GM19238 (cell line): ENCODE data around the gene CASP10.

Experiments
- DNase-seq: peaks from one replicate; pipeline ENCODE4 v3.0.0; 2011; ENCODE audit warnings: low spot score; ENCODE audit not compliant: insufficient read length

Gene CASP10

DNA sequence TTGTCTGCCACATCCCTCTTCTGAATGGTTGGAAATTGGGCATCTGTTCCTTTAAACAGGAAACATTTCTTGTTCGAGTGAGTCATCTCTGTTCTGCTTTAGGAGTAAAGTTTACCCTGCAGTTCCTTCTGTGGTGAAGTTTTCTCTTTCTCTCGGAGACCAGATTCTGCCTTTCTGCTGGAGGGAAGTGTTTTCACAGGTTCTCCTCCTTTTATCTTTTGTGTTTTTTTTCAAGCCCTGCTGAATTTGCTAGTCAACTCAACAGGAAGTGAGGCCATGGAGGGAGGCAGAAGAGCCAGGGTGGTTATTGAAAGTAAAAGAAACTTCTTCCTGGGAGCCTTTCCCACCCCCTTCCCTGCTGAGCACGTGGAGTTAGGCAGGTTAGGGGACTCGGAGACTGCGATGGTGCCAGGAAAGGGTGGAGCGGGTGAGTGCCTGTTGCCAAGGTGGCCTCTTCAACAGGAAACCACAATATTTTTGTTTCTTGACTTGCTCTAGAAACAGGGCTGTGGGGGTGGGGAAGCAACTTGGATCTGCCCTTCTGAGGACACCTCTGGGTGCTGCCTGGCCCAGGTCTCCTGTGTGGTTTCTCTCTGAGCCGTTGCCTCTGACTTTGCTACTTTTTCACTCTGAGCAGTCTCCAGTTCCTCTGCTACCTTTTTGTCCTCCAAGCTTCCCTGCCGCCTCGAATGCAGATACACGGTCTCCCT, 75.2 kb downstream of the CASP10 start:
- peak; percentile 54 for DNase-seq

DNA sequence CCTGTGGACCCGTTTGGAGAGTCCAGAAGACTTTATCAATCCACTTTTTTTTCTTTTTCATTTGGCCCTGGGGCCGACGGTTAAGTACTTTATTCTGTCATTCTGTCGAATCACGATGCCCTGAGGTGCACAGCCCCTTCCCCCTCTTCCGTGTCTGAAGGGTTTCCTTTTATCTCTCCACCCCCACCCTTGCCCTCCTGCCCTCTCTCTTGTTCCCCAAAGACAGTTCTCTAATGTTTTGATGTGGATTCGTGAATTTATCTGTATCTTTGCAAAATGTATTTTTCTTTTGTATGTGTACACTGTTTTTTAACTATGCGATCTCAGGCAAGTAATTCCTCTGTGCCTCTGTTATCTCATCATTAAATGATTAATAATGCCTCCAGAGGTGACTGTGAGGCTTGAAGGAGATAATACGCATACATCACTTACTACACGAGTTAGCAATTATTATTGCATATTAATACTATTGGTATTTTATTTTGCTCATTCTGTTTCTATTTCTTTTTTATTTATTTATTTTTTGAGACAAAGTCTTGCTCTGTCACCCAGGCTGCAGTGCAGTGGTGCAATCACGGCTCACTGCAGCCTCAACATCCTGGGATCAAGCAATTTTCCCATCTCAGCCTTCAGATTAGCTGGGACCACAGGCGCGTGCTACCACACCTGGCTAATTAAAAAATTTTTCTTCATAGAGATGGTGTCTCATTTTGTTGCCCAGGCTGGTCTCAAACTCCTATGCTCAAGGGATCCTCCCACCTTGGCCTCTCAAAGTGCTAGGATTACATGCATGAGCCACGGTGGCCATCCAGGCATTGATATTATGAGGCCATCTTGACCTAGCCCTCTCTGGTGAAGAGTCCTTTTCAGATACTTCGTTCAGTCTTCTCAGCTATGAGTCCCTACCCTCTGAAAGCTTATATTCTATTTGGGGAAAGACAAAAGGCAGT, 76.0 kb downstream of the CASP10 start:
- DNase-seq = no peak

DNA sequence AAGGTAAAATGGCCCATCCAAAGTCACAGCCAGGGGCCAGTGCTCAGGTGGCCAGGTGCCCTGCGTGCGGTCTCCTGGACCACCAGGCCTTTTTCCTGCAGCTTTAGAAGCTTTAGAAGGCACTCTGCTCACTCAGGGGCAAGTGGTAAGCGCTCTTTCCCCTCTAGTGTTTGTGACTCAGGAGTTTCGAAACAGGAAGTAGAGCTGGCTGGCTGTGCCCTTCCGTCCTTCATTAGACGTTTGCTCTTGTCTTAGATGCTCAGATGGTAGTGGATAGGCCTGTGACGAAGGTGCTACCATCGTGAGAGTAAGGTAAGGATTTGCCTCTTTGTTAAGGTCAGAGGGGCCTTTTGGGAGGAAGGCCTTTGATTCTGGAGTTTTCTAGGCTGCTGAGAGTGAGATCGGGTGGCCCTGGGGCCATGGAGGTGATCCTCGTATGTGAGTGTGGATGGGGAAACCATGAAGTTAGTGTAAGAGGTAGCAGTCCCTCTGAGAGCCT, 77.4 kb downstream of the CASP10 start, which contains the start of gene CASP8:
Gene CASP8 (plus strand): TSS at position 235 of the 499 bp plus-strand sequence. CDS start 5,951 bp downstream, outside the sequence.
- peak; percentile 16 for DNase-seq

DNA sequence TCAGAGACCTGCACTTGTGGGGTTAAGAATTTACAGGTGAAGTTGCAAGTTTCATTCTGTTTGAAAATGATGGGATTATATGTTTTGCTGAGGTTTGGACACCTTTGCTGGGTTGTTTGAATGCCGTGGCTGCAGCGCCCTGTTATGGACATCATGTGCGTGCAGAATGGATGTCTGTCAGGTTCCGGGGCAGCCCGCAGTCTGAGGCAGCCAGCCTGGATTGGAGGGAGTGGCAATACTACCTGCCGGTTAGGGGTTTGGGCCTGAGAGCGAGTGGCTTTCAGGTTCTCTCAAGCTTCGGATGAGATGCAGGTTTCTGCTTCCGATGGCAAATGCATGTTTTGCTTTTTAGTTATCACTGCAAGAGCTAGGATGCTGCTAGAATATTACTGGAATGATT, 78.5 kb downstream of the CASP10 start:
- DNase-seq = no peak

DNA sequence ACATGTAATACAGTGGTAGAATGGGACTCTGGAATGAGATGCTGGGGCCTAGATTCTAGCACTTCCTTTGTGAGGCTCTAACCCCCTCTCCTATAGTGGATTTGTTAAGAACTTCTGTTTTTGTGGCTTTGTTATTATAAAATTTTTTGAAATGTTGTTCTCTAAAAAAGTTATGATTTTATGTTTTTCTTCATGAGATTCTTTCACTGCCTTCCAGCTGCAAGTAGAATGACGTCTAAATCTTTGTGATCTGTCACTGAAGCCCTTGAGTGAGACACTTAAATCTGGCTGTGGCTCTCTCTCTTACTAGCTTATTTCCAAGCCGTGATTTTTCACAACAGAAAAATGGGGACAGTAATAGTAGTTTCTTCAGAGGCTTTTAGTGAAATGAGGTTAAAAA, 79.0 kb downstream of the CASP10 start:
- no peak for DNase-seq

DNA sequence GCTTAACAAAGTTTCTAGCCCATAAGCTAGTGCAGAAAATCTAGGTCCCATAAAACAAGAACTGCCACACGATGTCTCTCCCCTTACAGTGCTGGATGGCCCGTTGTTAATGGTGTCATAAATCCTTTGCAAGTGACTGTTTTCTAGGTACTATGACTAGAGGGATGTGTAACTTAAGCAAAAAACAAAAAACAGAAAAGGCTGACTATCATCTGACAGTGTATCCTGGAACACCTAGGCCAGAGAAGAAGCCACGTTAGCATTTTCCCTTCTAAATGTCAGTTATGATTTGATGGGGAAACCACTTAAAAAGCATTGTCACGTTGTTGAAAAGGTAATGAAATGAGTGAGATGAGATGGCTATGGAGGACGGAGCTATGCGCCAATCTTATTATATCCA, 79.8 kb downstream of the CASP10 start:
- no peak for DNase-seq

DNA sequence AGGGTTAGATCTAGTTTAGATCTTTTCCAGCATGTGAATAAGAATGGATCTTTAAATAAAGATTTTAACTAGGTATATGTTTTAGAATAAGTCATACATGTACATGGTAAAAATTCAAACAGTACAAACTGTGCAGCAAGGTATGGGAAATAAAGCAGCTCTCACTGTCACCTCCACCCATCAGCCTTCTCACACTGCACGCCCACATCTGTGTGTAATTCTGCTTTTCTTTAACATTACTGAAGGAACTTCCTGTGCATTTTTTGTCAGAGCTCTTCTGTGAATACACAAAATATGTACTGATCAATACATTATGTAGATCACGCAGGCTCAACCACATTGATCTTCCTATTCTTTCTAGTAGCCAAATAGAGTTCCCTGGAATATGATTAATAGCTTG, 80.8 kb downstream of the CASP10 start:
- no peak for DNase-seq

DNA sequence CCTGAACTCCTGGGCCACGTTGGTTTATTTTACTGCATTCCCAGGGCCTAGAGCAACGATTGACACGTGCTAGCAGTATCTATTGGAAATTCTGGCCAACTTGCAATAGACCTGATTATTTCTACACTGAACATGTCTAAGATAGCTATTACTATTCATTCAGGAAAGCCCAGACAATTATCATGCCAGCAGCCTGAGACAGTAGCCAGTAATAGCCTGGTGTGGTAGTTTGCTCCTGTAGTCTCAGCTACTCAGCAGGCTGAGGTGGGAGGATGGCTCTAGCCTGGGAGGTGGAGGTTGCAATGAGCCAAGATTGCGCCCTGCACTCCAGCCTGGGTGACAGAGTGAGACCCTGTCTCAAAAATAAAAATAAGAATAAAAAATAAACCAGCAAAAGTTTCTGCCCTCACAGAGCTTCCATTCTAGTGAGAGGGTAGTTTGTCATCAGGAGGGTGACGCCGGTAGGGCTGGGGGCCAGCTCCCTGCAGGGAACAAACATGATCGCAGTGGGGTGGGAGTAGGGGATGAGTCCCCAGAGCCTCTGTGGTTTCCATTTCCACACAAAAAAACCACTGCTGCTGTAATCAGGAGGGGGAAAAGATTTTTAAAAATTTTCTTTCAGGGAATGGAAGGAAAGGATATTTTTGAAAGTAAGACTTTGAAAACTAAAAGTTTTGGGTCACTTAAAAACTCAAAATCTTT, 81.7 kb downstream of the CASP10 start:
- no peak for DNase-seq

DNA sequence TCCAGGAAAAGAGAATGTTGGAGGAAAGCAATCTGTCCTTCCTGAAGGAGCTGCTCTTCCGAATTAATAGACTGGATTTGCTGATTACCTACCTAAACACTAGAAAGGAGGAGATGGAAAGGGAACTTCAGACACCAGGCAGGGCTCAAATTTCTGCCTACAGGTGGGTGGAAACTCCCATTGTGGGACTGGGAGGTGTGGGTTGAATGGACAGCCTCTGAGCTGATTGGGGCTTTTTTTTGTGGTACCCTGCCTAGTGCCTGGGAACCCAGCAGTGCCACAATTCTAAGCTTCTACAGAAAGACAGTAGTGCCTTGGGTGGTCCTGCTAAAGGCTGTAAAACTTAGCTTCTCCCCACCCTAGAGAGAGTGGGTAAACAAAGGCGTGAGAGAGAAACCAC, 83.7 kb downstream of the CASP10 start:
- no peak for DNase-seq

DNA sequence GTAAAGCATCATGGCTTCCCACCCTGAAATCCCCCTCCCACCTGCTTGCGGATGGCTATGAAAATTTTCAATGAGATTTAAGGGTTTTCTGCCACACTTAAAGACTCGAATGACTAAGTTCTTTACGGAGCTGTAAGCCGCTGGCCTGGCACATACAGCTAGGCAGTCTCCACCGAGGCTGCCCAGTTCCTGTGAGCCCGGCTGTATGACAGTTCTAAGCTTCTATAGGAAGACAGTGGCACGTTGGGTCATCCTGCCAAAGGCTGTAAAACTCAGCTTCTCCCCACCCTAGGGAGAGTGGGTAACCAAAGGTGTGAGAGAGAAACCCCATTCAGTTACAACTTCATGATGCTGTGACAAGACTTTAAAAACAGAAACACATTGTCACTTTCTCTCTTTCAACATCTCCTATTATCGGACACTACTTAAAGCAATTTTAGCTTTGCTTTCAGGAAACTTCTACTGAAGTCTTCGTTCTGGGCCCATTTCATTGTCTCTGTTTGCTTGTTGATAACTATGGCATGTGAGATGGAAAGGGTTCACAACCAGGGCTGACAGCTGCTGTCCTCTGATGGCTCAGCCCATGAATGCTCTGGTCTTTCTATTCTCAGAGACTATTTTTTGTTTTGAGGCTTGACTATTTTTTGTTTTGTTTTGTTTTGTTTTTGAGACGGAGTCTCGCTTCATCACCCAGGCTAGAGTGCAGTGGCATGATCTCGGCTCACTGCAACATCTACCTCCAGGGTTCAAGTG, 84.5 kb downstream of the CASP10 start:
- no peak for DNase-seq

DNA sequence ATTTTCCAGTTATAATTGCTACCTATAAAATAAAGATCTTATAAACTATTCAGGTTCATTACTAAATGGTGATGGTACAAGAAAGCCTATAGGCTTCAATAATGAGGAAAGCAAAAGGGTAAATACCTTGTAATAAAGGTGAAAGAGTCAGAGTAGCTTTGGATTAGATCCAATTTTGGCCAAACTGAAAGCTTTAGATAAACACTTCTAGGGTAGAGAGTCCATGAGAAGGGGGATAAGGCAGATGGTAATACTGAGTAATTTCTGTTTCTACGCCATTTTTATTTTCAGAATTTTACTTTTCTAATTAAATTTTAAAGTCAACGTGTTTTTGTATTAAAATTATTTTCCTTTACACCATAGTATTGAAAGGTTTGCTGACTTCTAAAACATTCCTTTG, 86.8 kb downstream of the CASP10 start:
- DNase-seq = no peak

DNA sequence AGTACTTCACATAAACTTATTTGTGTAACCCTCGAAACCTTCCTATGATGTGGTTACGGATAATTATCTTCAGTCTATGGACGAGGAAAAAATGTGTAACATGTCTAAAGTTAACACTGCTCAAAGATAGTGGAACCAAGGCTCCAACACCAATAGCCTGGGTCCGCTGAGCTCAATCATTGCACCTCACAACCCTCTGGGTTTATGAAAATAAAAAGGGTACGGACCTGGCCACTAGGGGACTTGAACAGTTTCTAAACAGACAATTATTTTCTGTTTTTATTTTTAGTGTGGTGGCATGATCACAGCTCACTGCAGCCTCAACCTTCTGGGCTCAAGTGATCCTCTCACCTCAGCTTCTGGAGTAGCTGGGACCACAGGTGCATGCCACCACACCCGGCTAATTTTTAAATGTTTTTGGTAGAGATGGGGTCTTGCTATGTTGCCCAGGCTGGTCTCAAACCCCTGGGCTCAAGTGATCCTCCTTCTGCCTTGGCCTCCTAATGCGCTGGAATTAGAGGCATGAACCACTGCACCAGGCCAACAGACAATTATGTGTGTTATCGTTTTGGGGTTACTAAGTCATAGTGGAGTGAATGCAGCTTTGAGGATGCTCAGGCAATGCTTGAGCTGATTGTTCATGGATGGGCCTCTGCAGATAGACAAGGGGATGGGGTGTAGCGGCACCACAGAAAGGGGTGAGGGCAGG, 87.5 kb downstream of the CASP10 start:
- DNase-seq = no peak

DNA sequence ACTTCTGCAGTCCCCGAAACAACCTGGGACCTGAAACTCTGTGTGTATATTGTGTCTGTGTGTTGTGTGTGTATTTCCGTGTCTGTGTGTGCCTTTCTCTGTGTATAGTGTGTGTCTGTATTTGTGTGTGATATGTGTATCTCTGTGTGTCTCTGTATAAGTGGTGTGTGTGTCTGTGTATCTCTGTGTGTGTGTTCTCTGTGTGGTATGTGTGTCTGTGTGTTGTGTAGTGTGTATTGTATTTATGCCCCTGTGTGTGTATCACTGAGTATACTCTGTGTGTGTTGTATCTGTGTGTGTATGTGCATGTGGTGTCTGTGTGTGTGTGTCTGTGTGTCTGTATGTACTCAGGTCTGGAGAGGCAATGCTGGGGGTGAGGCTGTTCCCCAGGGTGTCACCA, 89.0 kb downstream of the CASP10 start:
- no peak for DNase-seq

DNA sequence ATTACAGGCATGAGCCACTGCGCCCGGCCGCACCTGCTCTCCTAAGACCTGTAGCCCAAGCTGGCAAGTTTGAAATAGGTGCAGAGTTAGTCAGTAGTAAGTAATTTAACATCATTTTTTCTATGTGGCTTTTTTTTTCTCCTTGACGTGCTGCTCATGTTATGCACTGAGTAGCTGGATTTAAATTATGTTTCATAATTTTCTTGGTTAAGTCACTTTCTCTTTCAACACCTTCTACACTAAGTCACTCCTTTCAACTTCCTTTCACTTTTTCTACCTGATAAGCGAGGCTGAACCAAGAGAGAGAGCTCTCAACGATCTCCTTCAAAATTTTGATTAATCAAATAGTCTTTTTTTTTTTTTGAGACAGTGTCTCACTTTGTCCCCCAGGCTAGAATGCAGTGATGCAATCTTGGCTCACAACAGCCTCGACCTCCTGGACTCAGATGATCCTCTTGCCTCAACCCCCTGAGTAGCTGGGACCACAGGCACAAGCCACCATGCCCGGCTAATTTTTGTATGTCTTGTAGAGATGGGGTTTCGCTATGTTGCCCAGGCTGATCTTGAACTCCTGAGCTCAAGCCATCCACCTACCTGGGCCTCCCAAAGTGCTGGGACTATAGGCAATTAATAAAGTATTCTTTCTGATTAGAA, 90.5 kb downstream of the CASP10 start:
- DNase-seq = no peak

DNA sequence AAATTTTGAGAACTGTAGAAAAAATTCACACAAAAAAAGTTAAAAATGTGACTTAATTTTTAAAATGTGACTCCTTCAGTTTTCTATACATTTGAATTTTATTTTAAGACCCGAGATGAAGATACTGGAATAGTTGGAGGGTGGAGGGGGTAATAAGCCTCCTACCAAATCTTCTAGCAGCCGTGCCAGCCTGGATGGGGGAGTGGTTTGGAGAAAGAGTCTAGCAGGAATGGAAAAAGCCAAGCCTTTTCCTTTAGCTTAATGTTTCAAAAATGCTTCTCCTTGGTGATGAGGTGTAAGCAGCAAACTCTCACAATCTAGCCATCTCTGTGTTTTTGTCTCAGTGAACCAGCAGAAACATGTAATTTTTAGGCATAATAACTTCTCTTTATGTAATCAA, 92.1 kb downstream of the CASP10 start:
- DNase-seq = no peak

DNA sequence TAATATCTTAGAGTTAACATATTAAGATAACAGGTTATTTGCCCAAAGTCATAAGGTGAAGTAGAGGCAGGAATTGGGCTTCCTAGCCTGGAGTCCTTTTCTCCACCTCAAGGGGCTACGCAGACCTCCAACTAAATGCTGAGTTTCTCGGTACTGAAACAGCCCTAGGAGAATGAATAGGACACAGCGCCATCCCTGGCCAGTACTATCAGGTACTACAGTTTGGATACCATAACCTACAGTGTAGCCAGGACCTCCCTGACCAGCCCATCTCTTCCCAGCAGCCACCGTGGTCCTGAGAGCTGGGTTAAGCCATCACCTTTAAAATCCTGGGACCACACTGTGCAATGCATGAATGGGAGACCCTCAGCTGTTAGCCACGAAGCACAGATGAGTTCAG, 93.0 kb downstream of the CASP10 start:
- no peak for DNase-seq

DNA sequence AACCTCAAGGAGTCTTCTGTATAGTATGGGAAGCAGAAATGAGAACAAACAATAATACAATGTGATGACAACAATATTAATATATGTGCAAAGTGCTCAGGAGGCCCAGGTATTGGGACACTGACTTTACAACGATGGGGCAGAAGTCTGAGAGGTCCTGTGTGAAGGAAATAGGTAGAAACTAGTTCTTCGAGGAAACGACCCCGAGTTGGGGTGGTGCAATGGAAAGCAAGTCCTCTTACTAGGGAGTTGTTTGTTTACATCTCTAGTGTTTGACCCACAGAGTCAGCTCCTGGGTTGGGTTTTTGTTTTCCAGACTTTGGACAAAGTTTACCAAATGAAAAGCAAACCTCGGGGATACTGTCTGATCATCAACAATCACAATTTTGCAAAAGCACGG, 93.6 kb downstream of the CASP10 start:
- no peak for DNase-seq
